ENCODE results near the gene CPNE5.

DNA sequence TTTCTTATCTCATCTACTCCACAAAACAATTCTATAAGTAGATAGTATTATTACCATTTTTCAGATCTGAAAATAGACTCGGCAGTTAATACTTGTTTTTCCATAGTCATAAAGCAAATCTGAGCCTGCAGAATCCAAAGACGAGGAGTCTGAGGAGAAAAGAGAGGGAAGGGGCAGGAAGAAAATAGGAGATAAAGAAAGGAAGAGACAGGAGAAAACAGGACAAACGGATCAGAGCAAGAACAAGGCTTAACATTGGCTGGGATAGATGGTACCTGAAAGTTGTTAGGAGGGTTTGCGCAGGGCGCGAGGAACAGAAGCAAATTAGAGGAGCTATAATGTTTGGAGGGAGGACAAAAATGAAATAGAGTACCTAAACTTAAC lies 36.0 kb upstream of the CPNE5 start:
- no peak for TF ChIP-seq EP300 (IDR thresholded peaks at IDR 0.05; ENCODE audit: low read depth)
- TF ChIP-seq CTCF (IDR thresholded peaks at IDR 0.05), result no peak
- no peak for TF ChIP-seq POLR2A (IDR thresholded peaks at IDR 0.05)

All from transverse colon (tissue), 3 donors.